Jurkat, Clone E6-1 (cell line): ENCODE results near the gene HOOK1.
"Not testable (repeated sequence)": the region's sequence is repeated elsewhere in the genome, so short reads cannot be mapped to it uniquely, and the experiment has no call there.

Source experiments
- DNase-seq: peaks from one replicate; pipeline ENCODE4 v3.0.0-alpha.2; 2011; ENCODE audit warnings: low read depth, low spot score
- H3K4me3 ChIP-seq: 2 replicates; pipeline ENCODE4 v1.5.1; 2011; ENCODE audit warnings: mild to moderate bottlenecking, low read length, control low read depth, moderate library complexity

The HOOK1 gene

GRCh38 chr1:59816318-59816878 is 1.6 kb downstream of the HOOK1 start:
- H3K4me3 ChIP-seq: no peak overlapping the region
- no peak for DNase-seq

DNA sequence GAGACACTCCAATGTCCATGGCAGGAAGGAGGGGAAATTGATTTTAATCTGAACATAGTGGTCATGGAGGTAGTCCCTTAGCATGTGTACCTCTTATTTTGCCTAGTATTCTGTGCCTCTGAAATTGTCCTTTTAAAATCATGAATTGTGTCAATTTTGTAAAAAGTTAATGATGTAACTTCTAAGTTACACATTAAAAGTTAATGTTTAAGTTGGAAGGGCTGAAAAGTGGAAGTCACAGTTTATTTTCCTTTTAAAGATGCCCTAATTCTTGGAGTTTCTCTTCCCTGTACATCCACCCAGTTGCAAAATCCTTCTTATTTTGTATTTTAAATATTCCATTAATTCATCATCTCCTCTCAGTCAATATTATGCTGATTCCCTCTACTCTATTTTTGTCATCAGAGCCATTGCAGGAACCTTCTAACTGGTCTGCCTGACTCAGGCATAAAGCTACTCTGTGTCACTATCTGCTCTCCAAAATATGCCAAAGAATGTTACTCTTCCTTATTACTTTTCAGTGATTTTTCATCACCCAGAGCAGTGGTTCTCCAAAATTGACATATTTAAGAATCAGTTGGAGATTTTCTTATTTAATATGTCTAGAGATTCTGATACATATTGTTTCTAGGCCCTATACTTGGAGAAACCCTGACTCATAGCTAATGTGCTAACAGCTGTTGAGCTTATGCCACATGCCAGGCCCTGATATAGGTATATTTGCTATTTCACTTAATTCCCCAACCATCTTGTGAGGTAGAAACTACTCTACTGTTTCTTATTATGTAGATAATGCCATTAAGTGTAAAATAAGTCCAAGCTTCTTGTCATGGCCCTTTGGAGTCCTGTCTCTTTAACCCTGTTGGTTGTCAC is 5.1 kb downstream of the HOOK1 start:
- no peak overlapping the region for H3K4me3 ChIP-seq
- no peak for DNase-seq

DNA sequence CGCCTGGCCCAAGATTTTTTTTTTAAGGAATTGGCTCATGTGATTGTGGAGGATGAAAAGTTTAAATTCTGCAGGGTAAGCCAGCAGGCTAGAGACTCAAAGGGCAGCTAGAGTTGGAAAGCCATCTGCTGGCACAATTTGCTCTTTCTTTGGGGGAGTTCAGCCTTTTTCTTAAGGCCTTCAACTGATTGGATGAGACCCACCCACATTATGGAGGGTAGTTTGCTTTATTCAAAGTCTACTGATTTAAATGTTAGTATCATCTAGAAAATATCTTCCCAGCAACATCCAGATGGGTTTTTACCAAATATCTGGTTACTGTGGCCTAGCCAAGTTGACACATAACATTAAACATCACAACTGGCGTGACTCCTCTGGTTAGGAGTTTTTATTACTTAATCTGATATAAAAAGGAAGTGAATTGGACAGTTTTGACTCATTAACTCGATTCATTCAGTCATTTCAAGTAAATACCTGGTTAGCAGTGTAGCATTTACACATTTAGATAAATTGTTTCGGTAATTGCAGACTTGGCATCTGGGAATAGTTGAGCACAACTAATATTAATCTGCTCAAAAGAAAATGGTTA is 12.4 kb downstream of the HOOK1 start:
- no peak for DNase-seq
- no peak overlapping the region for H3K4me3 ChIP-seq

- no peak for DNase-seq
- H3K4me3 ChIP-seq: no peak overlapping the region
These were observed 13.4 kb downstream of the HOOK1 start for GRCh38 chr1:59828160-59828559.

DNA sequence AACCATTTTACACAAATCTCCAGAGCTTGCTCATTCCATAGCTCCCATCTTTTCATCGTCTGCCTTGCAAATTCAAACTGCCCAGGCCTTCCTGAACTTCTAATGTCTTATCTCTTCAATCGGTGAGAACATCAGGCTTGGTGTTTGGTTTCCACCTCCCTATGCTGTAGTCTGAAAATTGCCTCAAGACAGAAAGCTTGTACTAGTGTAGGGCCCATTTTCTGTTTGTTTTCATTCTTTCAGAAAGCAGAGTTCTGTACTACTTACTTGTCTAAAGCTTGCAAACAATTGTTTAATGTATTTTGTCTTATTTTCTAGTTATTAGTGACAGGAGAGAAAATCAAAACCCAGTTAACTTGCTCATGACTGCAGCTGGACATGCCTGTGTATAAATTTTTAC is 16.8 kb downstream of the HOOK1 start:
- DNase-seq: no peak

GRCh38 chr1:59833022-59833421 is 18.3 kb downstream of the HOOK1 start:
- DNase-seq: no peak
- H3K4me3 ChIP-seq: no peak overlapping the region

More for the DNA sequence above, 16.8 kb downstream of the HOOK1 start:
- H3K4me3 ChIP-seq: no peak overlapping the region

- no peak overlapping the region for H3K4me3 ChIP-seq
- no peak for DNase-seq
These were observed 19.2 kb downstream of the HOOK1 start for GRCh38 chr1:59833991-59834390.

DNA sequence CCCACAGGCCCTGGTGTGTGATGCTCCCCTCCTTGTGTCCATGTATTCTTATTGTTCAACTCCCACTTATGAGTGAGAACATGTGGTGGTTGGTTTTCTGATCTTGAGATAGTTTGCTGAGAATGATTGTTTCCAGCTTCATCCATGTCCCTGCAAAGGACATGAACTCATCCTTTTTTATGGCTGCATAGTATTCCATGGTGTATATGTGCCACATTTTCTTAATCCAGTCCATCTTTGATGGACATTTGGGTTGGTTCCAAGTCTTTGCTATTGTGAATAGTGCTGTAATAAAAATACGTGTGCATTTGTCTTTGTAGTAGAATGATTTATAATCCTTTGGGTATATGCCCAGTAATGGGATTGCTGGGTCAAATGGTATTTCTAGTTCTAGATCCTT is 23.1 kb downstream of the HOOK1 start:
- not testable (repeated sequence) for H3K4me3 ChIP-seq, DNase-seq

DNA sequence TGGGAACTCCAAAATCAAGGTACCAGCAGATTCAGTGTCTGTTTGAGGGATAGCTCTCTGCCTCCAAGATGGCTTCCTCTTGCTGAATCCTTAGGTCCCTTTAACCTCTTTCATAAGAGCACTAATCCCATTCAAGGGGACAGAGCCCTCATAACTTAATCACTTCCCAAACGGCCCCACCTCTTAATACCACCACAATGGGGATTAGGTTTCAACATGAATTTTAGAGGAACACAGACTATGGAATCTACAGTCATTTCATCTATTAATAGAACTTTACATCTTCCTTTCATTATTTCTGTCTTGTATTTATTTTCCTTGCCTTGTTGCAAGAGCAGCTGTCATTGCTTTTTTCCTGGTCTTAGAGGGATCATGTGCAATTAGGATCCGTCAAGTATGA is 30.3 kb downstream of the HOOK1 start:
- H3K4me3 ChIP-seq: no peak overlapping the region
- DNase-seq: no peak

DNA sequence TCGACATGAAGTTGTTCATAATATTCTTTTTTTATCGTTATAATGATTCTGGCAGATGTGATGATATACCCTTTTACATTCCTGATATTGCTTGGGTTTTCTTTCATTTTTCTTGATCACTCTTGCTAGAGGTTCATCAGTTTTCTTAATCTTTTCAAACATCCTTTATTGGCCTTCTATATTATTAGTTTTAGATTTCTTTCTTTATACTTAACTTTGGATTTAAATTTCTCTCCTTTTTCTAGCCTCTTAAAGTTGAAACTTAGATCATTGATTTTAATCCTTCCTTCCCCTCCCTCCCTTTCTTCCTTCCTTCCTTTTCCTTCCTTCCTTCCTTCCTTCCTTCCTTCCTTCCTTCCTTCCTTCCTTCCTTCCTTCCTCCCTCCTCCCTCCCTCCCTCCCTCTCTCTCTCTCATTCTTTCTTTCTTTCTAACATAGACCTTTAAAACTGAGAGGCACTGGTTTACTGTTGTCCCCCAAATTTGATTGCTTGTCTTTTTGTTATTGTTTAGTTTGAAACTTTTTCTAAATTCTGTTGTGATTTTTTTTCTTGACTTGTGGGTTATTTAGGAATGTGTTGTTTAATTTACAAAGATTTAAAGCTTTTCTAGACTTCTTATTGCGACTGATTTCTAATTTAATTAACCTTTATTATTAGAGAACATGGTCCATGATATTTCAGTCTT is 31.6 kb downstream of the HOOK1 start:
- no peak for DNase-seq
- no peak overlapping the region for H3K4me3 ChIP-seq

DNA sequence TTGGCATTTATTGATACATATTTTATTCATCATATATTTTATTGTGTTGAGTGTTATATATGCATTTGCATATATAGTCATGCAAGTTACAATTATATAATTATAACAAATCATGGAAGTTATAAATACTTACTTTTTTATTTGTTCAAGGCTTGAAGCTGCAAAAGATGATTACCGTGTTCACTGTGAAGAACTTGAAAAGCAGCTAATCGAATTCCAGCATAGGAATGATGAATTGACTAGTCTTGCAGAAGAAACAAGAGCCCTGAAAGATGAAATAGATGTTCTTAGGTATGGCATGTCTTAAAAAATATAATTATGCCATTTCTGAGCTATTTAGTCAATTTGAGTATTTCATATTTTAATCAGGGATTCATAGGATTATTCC is 32.1 kb downstream of the HOOK1 start:
- no peak overlapping the region for H3K4me3 ChIP-seq
- DNase-seq: no peak

GRCh38 chr1:59852117-59852516 is 37.4 kb downstream of the HOOK1 start:
- no peak overlapping the region for H3K4me3 ChIP-seq
- DNase-seq: no peak

- not testable (repeated sequence) for DNase-seq, H3K4me3 ChIP-seq
These were observed 40.5 kb downstream of the HOOK1 start for GRCh38 chr1:59855297-59855696.

- H3K4me3 ChIP-seq: no peak overlapping the region
- no peak for DNase-seq
These were observed 42.1 kb downstream of the HOOK1 start for GRCh38 chr1:59856725-59857338.

GRCh38 chr1:59857679-59858354 is 43.1 kb downstream of the HOOK1 start:
- no peak for DNase-seq
- no peak overlapping the region for H3K4me3 ChIP-seq

DNA sequence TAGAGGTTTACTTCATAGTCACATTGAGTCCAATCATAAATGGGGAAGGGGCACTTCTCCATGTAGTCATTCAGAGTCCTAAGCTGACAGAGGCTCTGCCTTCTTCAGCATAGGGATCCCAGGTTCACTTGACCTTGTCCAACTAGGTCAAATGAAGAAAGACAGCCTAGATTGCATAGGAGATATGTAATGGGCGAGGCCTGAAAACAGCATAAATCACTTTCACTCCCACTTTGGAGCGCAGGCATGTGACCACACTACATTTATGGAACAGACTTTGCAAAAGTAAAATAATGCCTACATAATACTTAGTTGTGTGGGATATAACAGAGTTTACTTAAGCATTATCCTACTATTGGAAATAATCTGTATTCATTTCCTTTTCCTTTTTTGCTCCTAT is 51.7 kb downstream of the HOOK1 start:
- no peak overlapping the region for H3K4me3 ChIP-seq
- DNase-seq: no peak

DNA sequence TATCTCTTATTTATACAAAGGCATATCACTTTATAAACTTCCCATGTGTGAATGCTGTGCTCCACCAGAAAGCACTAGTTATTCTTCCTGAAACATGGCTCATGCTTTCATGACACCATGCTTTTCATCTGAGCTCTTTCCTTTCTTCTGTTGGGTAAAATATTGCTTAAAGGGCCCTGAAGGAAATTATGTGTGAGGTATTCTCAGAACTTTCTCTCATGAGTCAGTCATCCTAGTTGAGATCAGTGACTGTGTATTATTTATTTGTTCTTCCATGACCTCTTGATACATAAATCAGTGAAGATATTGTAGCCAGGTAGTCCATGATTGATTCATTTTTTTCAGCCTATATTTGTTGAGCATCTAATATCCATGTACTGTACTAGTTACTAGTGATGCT is 57.0 kb downstream of the HOOK1 start:
- DNase-seq: no peak
- H3K4me3 ChIP-seq: no peak overlapping the region

DNA sequence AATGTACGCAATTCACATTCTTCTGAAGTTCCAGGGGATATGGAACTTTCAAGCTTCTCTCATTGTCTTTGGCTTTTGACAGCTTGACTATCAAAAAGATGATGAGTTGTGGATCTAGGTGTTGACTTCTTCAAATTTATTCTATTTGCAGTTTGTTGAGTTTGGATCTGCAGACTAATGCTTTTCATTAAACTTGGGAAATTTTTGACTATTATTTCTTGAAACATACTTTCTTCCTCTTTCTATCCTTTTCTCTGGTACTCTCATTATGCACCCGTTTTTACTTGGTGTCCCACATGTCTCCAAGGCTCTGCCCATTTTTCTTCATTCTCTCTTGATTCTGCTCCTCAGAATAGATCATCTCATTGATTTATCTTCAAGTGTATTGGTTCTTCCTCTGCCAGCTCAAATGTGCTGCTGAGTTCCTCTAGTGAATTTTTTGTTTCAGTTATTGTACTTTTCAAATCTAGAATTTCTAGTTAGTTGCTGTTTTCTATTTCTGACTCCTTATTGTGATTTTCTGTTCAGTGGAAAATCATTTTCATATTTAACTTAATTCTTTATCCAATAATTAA is 62.4 kb downstream of the HOOK1 start:
- H3K4me3 ChIP-seq: no peak overlapping the region
- no peak for DNase-seq

DNA sequence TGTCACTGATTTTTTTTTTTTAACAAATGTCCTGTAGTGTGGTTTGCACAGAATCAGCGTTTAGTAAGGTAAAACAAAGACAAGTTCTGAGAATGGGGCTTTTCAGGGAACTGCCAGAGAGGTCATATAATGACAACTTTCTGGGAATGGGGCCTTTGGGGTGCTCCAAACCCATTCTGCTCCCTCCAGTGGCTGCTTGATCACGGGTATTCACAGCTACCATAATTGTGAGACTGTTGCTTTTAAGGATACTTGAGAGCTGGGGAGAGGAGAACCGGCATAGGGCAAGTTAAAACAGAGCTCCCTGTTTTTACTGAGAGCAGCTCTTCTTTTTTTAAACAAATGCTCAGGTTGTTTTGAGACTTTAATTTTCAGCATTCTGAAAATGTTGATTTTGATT is 63.6 kb downstream of the HOOK1 start:
- no peak for DNase-seq
- H3K4me3 ChIP-seq: no peak overlapping the region
